Lower leg skin (tissue), 3 donors: ENCODE measurements around the gene ASS1.

Experiments
- POLR2A ChIP-seq, 2 donors: fragments of 450-650 bp; IDR thresholded peaks; one replicate each; pipeline ENCODE4 v1.6.1; 2016 to 2017; ENCODE audit warnings: antibody characterized with exemption in 2 of 2, mild to moderate bottlenecking in 1 of 2, moderate library complexity in 1 of 2
- TF ChIP-seq, protein P1 (sequence below), 3 donors: fragments of 450-650 bp; IDR thresholded peaks; one replicate each; pipeline ENCODE4 v1.5.1; 2016; ENCODE audit warnings: antibody characterized with exemption in 3 of 3, mild to moderate bottlenecking in 3 of 3, moderate library complexity in 2 of 3

DNA sequence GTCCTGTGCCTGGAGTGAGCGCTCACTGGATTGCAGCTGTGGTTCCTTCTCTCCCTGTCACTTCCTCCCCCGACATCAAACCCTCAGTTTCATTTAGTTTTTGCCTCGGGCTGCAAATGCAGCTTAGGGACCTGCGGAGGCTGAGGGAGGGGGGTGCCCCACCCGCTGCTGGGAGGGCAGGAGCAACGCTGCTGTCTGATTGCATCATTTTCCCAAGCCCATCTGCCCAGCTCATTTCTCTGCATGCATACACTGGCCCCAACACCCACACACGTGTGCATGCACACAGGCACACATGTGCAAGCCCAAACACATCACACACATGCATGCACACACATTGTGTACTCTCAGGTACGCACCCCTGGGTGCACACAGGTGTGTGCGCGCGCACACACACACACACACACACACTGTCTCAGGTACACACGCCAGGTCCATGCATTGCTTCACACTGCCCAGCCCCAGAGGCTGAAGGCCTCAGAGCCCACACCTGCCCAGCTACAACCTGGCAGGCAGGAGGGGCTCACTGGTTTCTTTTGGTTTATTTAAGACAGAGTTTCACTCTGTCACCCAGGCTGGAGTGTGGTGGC, 3.4 kb downstream of the ASS1 start:
- TF ChIP-seq, protein P1, sequence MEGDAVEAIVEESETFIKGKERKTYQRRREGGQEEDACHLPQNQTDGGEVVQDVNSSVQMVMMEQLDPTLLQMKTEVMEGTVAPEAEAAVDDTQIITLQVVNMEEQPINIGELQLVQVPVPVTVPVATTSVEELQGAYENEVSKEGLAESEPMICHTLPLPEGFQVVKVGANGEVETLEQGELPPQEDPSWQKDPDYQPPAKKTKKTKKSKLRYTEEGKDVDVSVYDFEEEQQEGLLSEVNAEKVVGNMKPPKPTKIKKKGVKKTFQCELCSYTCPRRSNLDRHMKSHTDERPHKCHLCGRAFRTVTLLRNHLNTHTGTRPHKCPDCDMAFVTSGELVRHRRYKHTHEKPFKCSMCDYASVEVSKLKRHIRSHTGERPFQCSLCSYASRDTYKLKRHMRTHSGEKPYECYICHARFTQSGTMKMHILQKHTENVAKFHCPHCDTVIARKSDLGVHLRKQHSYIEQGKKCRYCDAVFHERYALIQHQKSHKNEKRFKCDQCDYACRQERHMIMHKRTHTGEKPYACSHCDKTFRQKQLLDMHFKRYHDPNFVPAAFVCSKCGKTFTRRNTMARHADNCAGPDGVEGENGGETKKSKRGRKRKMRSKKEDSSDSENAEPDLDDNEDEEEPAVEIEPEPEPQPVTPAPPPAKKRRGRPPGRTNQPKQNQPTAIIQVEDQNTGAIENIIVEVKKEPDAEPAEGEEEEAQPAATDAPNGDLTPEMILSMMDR (IDR thresholded peaks at IDR 0.05): no peak
- TF ChIP-seq POLR2A (IDR thresholded peaks at IDR 0.05): no peak
